Measurements from ENCODE around the gene LCOR. TPM values are rescaled to one million over a fixed set of nuclear protein-coding genes. Genes with fewer than 3 reads are reported as not detected.

The LCOR gene
- total RNA-seq, 4 donors from 2014 or later = 19.8 to 25.1 (median 21.7) TPM

GRCh38 chr10:97012470-97012869 is 180.4 kb downstream of the LCOR start:
- 84 to 86% methylated on average over 4 to 7 of the region's 8 CpGs for WGBS, 2 donors
- Histone ChIP-seq H3K27me3 (no peaks in the 10 kb centered on the region), H3K9me3 (peaks cover 0 to 14% (median 4%) of the 10 kb centered on the region in 4 donors), H3K4me1 (no peaks in the 10 kb centered on the region), H3K36me3 (no peaks in the 10 kb centered on the region), H3K27ac (no peak overlapping the region), H3K4me3 (no peak overlapping the region)
- no peak for DNase-seq (ENCODE audit: low spot score in 2 of 2)
- no peak for TF ChIP-seq POLR2A (IDR thresholded peaks at IDR 0.05)
- no peak for TF ChIP-seq CTCF (IDR thresholded peaks at IDR 0.05)
- no peak for TF ChIP-seq EP300 (IDR thresholded peaks at IDR 0.05)

- H3K27ac ChIP-seq = no peak overlapping the region
- WGBS, 2 donors = 75 to 76% methylated on average over 2 to 7 of the region's 8 CpGs
- no peaks in the 10 kb centered on the region for H3K36me3 ChIP-seq
- no peak overlapping the region for H3K4me3 ChIP-seq
- no peak for DNase-seq (ENCODE audit: low spot score in 2 of 2)
- TF ChIP-seq CTCF (IDR thresholded peaks at IDR 0.05) (no peak), POLR2A (IDR thresholded peaks at IDR 0.05) (no peak), EP300 (IDR thresholded peaks at IDR 0.05) (no peak)
- H3K27me3 ChIP-seq = no peaks in the 10 kb centered on the region
- no peaks in the 10 kb centered on the region for H3K4me1 ChIP-seq
- peaks cover 0 to 3% (median 0%) of the 10 kb centered on the region in 4 donors for H3K9me3 ChIP-seq
Measured at GRCh38 chr10:97013568-97013967, 181.5 kb downstream of the LCOR start.

- Histone ChIP-seq H3K4me1 (no peaks in the 10 kb centered on the region), H3K27ac (no peak overlapping the region), H3K27me3 (no peaks in the 10 kb centered on the region), H3K4me3 (no peak overlapping the region), H3K9me3 (no peaks in the 10 kb centered on the region), H3K36me3 (no peaks in the 10 kb centered on the region)
- TF ChIP-seq CTCF (IDR thresholded peaks at IDR 0.05) (no peak), POLR2A (IDR thresholded peaks at IDR 0.05) (no peak), EP300 (IDR thresholded peaks at IDR 0.05) (no peak)
- WGBS, 2 donors = 80 to 85% methylated on average over 5 to 8 of the region's 8 CpGs
- DNase-seq (ENCODE audit: low spot score in 2 of 2) = no peak
Measured at GRCh38 chr10:97013983-97014382, 181.9 kb downstream of the LCOR start.

- TF ChIP-seq CTCF (IDR thresholded peaks at IDR 0.05) (no peak), EP300 (IDR thresholded peaks at IDR 0.05) (no peak), POLR2A (IDR thresholded peaks at IDR 0.05) (no peak)
Measured at GRCh38 chr10:97015240-97015639, 183.1 kb downstream of the LCOR start.

GRCh38 chr10:97016728-97017473 is 184.8 kb downstream of the LCOR start:
- 70 to 73% methylated on average over 13 to 15 of the region's 15 CpGs for WGBS, 2 donors
- TF ChIP-seq CTCF (IDR thresholded peaks at IDR 0.05) = no peak
- no peak for TF ChIP-seq POLR2A (IDR thresholded peaks at IDR 0.05)
- no peak for TF ChIP-seq EP300 (IDR thresholded peaks at IDR 0.05)

More at GRCh38 chr10:97015240-97015639, 183.1 kb downstream of the LCOR start:
- whole genome bisulfite sequencing, 2 donors = 78 to 84% methylated on average over 1 of the region's 1 CpG
- H3K4me1 ChIP-seq = peaks cover 0 to 3% (median 0%) of the 10 kb centered on the region in 4 donors
- H3K27me3 ChIP-seq = no peaks in the 10 kb centered on the region
- no peak overlapping the region for H3K4me3 ChIP-seq
- DNase-seq (ENCODE audit: low spot score in 2 of 2) = no peak
- no peak overlapping the region for H3K27ac ChIP-seq
- H3K36me3 ChIP-seq = no peaks in the 10 kb centered on the region
- H3K9me3 ChIP-seq = no peaks in the 10 kb centered on the region

More at GRCh38 chr10:97016728-97017473, 184.8 kb downstream of the LCOR start:
- no peaks in the 10 kb centered on the region for H3K36me3 ChIP-seq
- H3K9me3 ChIP-seq = no peaks in the 10 kb centered on the region
- no peak overlapping the region for H3K4me3 ChIP-seq
- H3K27ac ChIP-seq = no peak overlapping the region
- DNase-seq (ENCODE audit: low spot score in 2 of 2) = no peak
- no peaks in the 10 kb centered on the region for H3K27me3 ChIP-seq
- H3K4me1 ChIP-seq = peaks cover 0 to 13% (median 5%) of the 10 kb centered on the region in 4 donors
